ENCODE data around the gene ZNF385D.

DNA sequence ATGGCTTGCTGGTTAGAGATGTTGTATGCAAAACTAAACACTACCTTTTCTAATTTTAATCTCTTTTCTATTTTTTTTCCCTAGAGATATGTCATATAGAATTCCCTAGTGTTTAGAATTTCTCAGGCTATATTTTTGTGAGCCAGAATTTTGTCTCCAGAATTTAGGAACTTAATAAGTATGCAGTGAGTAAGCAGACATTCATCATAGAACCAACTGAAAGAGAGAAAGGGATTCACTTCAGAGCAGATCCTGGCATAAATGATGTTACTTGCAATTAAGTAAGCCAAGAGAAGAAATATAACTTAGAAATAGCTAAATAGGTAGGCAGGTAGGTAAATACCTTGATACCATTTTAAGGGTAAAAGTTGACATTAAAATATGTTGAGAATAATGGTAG lies 288.9 kb downstream of the ZNF385D start:
- TF ChIP-seq, protein P1, sequence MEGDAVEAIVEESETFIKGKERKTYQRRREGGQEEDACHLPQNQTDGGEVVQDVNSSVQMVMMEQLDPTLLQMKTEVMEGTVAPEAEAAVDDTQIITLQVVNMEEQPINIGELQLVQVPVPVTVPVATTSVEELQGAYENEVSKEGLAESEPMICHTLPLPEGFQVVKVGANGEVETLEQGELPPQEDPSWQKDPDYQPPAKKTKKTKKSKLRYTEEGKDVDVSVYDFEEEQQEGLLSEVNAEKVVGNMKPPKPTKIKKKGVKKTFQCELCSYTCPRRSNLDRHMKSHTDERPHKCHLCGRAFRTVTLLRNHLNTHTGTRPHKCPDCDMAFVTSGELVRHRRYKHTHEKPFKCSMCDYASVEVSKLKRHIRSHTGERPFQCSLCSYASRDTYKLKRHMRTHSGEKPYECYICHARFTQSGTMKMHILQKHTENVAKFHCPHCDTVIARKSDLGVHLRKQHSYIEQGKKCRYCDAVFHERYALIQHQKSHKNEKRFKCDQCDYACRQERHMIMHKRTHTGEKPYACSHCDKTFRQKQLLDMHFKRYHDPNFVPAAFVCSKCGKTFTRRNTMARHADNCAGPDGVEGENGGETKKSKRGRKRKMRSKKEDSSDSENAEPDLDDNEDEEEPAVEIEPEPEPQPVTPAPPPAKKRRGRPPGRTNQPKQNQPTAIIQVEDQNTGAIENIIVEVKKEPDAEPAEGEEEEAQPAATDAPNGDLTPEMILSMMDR (IDR thresholded peaks at IDR 0.05) = no peak
- no peak for TF ChIP-seq NR2C2 (CRISPR knock-in tag; IDR thresholded peaks at IDR 0.05)
- TF ChIP-seq NFYB (CRISPR knock-in tag; conservative IDR thresholded peaks at IDR 0.05; ENCODE audit: low read depth) = no peak
- TF ChIP-seq, protein P2, sequence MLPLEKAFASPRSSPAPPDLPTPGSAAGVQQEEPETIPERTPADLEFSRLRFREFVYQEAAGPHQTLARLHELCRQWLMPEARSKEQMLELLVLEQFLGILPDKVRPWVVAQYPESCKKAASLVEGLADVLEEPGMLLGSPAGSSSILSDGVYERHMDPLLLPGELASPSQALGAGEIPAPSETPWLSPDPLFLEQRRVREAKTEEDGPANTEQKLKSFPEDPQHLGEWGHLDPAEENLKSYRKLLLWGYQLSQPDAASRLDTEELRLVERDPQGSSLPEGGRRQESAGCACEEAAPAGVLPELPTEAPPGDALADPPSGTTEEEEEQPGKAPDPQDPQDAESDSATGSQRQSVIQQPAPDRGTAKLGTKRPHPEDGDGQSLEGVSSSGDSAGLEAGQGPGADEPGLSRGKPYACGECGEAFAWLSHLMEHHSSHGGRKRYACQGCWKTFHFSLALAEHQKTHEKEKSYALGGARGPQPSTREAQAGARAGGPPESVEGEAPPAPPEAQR (CRISPR knock-in tag; IDR thresholded peaks at IDR 0.05) = no peak
- no peak for TF ChIP-seq CREM (CRISPR knock-in tag; IDR thresholded peaks at IDR 0.05)
- TF ChIP-seq, protein P3, sequence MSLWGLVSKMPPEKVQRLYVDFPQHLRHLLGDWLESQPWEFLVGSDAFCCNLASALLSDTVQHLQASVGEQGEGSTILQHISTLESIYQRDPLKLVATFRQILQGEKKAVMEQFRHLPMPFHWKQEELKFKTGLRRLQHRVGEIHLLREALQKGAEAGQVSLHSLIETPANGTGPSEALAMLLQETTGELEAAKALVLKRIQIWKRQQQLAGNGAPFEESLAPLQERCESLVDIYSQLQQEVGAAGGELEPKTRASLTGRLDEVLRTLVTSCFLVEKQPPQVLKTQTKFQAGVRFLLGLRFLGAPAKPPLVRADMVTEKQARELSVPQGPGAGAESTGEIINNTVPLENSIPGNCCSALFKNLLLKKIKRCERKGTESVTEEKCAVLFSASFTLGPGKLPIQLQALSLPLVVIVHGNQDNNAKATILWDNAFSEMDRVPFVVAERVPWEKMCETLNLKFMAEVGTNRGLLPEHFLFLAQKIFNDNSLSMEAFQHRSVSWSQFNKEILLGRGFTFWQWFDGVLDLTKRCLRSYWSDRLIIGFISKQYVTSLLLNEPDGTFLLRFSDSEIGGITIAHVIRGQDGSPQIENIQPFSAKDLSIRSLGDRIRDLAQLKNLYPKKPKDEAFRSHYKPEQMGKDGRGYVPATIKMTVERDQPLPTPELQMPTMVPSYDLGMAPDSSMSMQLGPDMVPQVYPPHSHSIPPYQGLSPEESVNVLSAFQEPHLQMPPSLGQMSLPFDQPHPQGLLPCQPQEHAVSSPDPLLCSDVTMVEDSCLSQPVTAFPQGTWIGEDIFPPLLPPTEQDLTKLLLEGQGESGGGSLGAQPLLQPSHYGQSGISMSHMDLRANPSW (CRISPR knock-in tag; conservative IDR thresholded peaks at IDR 0.05; ENCODE audit: low read depth) = no peak
- TF ChIP-seq, protein P4, sequence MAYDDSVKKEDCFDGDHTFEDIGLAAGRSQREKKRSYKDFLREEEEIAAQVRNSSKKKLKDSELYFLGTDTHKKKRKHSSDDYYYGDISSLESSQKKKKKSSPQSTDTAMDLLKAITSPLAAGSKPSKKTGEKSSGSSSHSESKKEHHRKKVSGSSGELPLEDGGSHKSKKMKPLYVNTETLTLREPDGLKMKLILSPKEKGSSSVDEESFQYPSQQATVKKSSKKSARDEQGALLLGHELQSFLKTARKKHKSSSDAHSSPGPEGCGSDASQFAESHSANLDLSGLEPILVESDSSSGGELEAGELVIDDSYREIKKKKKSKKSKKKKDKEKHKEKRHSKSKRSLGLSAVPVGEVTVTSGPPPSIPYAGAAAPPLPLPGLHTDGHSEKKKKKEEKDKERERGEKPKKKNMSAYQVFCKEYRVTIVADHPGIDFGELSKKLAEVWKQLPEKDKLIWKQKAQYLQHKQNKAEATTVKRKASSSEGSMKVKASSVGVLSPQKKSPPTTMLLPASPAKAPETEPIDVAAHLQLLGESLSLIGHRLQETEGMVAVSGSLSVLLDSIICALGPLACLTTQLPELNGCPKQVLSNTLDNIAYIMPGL (CRISPR knock-in tag; IDR thresholded peaks at IDR 0.05) = no peak
- TF ChIP-seq JUN (CRISPR knock-in tag; IDR thresholded peaks at IDR 0.05) = no peak
- no peak for TF ChIP-seq NFE2L1 (CRISPR knock-in tag; IDR thresholded peaks at IDR 0.05)
- TF ChIP-seq ELF4 (CRISPR knock-in tag; IDR thresholded peaks at IDR 0.05; ENCODE audit: low read depth) = no peak
- no peak for TF ChIP-seq SP1 (CRISPR knock-in tag; conservative IDR thresholded peaks at IDR 0.05)
- TF ChIP-seq, protein P5, sequence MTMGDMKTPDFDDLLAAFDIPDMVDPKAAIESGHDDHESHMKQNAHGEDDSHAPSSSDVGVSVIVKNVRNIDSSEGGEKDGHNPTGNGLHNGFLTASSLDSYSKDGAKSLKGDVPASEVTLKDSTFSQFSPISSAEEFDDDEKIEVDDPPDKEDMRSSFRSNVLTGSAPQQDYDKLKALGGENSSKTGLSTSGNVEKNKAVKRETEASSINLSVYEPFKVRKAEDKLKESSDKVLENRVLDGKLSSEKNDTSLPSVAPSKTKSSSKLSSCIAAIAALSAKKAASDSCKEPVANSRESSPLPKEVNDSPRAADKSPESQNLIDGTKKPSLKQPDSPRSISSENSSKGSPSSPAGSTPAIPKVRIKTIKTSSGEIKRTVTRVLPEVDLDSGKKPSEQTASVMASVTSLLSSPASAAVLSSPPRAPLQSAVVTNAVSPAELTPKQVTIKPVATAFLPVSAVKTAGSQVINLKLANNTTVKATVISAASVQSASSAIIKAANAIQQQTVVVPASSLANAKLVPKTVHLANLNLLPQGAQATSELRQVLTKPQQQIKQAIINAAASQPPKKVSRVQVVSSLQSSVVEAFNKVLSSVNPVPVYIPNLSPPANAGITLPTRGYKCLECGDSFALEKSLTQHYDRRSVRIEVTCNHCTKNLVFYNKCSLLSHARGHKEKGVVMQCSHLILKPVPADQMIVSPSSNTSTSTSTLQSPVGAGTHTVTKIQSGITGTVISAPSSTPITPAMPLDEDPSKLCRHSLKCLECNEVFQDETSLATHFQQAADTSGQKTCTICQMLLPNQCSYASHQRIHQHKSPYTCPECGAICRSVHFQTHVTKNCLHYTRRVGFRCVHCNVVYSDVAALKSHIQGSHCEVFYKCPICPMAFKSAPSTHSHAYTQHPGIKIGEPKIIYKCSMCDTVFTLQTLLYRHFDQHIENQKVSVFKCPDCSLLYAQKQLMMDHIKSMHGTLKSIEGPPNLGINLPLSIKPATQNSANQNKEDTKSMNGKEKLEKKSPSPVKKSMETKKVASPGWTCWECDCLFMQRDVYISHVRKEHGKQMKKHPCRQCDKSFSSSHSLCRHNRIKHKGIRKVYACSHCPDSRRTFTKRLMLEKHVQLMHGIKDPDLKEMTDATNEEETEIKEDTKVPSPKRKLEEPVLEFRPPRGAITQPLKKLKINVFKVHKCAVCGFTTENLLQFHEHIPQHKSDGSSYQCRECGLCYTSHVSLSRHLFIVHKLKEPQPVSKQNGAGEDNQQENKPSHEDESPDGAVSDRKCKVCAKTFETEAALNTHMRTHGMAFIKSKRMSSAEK (CRISPR knock-in tag; IDR thresholded peaks at IDR 0.05; ENCODE audit: borderline replicate concordance) = no peak
